ENCODE results near the gene RELN.

GRCh38 chr7:103711413-103711812 lies 278.0 kb downstream of the RELN start:
- TF ChIP-seq CTCF (IDR thresholded peaks at IDR 0.05; ENCODE audit: low read length) (no peak), EZH2 (IDR thresholded peaks at IDR 0.05; ENCODE audit: borderline replicate concordance, low read length) (no peak)

Data from OCI-LY1 (cell line).